Esophagus squamous epithelium (tissue), 5 donors: Measurements from ENCODE around the gene UBASH3A. TPM values are rescaled to one million over a fixed set of nuclear protein-coding genes. Genes with fewer than 3 reads are reported as not detected.

Experiments
- DNase-seq: peaks from one replicate; lab custom pipeline; 2025; lab: John Stamatoyannopoulos, UW
- H3K27ac ChIP-seq, 4 donors: fragments of 200-600 bp; sonication (generic); one replicate each; pipeline ENCODE4 v1.5.1; 2016 to 2019; ENCODE audit warnings: mild to moderate bottlenecking in 1 of 4
- H3K27me3 ChIP-seq, 4 donors: fragments of 200-600 bp; sonication (generic); 1 replicate in 3 of 4; 2 replicates in 1 of 4; pipeline versions ENCODE4 v1.5.1 to v1.6.0; 2017 to 2021; ENCODE audit warnings: antibody characterized with exemption in 1 of 4
- H3K36me3 ChIP-seq, 3 donors: fragments of 200-600 bp; sonication (generic); one replicate each; pipeline ENCODE4 v1.5.1; 2016 to 2019
- H3K4me1 ChIP-seq, 3 donors: fragments of 200-600 bp; sonication (generic); one replicate each; pipeline ENCODE4 v1.5.1; 2017 to 2019
- H3K4me3 ChIP-seq, 4 donors: fragments of 200-600 bp; sonication (generic); 1 replicate in 3 of 4; 2 replicates in 1 of 4; pipeline ENCODE4 v1.5.1; 2016 to 2019; ENCODE audit warnings: mild to moderate bottlenecking in 2 of 4, moderate library complexity in 1 of 4
- H3K9me3 ChIP-seq, 3 donors: fragments of 200-600 bp; sonication (generic); one replicate each; pipeline ENCODE4 v1.5.1; 2016 to 2019
- POLR2A ChIP-seq, 4 donors: fragments of 450-650 bp; IDR thresholded peaks; one replicate each; pipeline ENCODE4 v1.6.1; 2017; ENCODE audit warnings: antibody characterized with exemption in 4 of 4, mild to moderate bottlenecking in 4 of 4, moderate library complexity in 3 of 4
- WGBS, 2 donors: methylation state at CpG; one replicate each; pipeline ENCODE4 v1.1.5; 2018; 5-methylcytosine and 5-hydroxymethylcytosine counted together
- intact Hi-C: fragments of 100-400 bp; cut with DNase I; formaldehyde crosslinking; loops from one replicate; pipeline ENCODE4 v1.15.0; 2022
- total RNA-seq, 4 donors: library from RNA; depleted of rRNA; stranded (reverse); fragments of >200 nt; gene quantifications; one replicate each; pipeline ENCODE4 v1.1.0, GENCODE V29; 2016
- TF ChIP-seq, protein P1 (sequence below), 6 experiments: fragments of 450-650 bp in 4 of 6; fragments of 200-600 bp in 2 of 6; sonication (generic) in 2 of 6; IDR thresholded peaks; one replicate each; pipeline ENCODE4 v1.5.1; 2016 to 2019; ENCODE audit warnings: antibody characterized with exemption in 6 of 6, mild to moderate bottlenecking in 4 of 6, moderate library complexity in 4 of 6
- donor health status: DM: yes; HTN: yes; CAD: no.

The UBASH3A gene
- total RNA-seq, 4 donors from 2014 or later, result 0.57 to 1.9 (median 0.73) TPM

DNA sequence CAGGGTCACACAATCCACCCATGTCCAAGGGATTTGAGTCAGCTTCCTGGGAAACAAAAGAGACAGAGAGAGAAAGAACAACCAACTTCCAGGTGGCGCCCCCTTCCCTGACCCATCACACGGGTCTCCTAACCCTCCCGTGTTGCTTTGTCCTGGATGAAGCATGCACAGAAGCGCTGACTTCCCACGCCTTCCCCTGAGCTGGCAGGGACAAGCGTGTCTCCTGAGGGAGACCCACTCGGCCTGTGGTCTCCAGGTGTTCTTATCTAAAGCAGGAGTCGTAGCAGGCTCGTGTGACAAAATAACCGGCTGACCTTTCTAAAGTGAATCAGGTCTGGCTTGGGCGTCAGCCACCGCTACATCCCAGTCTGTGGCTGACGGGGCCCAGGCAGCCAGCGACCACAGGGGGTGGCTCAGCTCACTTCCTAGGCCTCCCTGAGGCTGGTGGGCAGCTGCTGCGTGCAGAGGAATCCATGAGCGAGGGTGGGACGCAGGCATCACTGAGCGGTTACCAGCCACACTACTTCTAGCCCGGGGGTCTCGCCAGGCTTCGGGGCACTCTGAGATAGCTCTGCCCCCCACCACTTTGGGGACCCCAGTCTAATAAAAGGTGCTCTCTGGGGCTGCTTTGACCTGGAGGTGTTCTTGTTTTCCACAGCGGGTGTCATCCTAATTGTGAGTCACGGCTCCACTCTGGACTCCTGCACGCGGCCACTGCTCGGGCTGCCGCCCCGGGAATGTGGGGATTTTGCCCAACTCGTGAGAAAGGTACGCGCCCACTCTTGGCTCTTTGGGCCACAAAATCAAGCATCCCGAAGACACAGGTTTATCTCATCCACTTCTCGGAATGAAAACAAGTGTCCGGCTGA lies 40.4 kb downstream of the UBASH3A start:
- DNase-seq, result no peak
- no peak overlapping the region for H3K27ac ChIP-seq

GRCh38 chr21:42444745-42445059 lies 41.0 kb downstream of the UBASH3A start:
- no peaks in the 10 kb centered on the region for H3K9me3 ChIP-seq
- H3K4me1 ChIP-seq, result peaks cover 0 to 2% (median 0%) of the 10 kb centered on the region in 3 donors
- H3K27ac ChIP-seq, result no peak overlapping the region
- WGBS, 2 donors, result 63 to 89% methylated on average over 5 to 7 of the region's 10 CpGs
- H3K36me3 ChIP-seq, result no peaks in the 10 kb centered on the region
- intact Hi-C loops, result loop anchor here (10.0 kb wide), 1 partner anchor 290 kb away; no protein-coding TSS in a partner anchor
- H3K27me3 ChIP-seq, result peaks cover 0 to 16% (median 0%) of the 10 kb centered on the region in 4 donors
- H3K4me3 ChIP-seq, result no peak overlapping the region
- no peak for DNase-seq
- no peak for TF ChIP-seq POLR2A (IDR thresholded peaks at IDR 0.05)
- TF ChIP-seq, protein P1, sequence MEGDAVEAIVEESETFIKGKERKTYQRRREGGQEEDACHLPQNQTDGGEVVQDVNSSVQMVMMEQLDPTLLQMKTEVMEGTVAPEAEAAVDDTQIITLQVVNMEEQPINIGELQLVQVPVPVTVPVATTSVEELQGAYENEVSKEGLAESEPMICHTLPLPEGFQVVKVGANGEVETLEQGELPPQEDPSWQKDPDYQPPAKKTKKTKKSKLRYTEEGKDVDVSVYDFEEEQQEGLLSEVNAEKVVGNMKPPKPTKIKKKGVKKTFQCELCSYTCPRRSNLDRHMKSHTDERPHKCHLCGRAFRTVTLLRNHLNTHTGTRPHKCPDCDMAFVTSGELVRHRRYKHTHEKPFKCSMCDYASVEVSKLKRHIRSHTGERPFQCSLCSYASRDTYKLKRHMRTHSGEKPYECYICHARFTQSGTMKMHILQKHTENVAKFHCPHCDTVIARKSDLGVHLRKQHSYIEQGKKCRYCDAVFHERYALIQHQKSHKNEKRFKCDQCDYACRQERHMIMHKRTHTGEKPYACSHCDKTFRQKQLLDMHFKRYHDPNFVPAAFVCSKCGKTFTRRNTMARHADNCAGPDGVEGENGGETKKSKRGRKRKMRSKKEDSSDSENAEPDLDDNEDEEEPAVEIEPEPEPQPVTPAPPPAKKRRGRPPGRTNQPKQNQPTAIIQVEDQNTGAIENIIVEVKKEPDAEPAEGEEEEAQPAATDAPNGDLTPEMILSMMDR (IDR thresholded peaks at IDR 0.05), result no peak

More for the DNA sequence above, 40.4 kb downstream of the UBASH3A start:
- TF ChIP-seq, protein P1 (IDR thresholded peaks at IDR 0.05), result no peak
- TF ChIP-seq POLR2A (IDR thresholded peaks at IDR 0.05), result no peak
- Histone ChIP-seq H3K4me3 (no peak overlapping the region), H3K9me3 (no peaks in the 10 kb centered on the region), H3K36me3 (no peaks in the 10 kb centered on the region), H3K27me3 (peaks cover 0 to 19% (median 0%) of the 10 kb centered on the region in 4 donors), H3K4me1 (no peaks in the 10 kb centered on the region)
- intact Hi-C loops, result loop anchor here (10.0 kb wide), 1 partner anchor 289 kb away; no protein-coding TSS in a partner anchor
- WGBS, 2 donors, result 69 to 71% methylated on average over 6 to 11 of the region's 34 CpGs

GRCh38 chr21:42445311-42445710 lies 41.6 kb downstream of the UBASH3A start:
- no peak overlapping the region for H3K4me3 ChIP-seq
- H3K9me3 ChIP-seq, result no peaks in the 10 kb centered on the region
- no peak for DNase-seq
- no peak overlapping the region for H3K27ac ChIP-seq
- H3K4me1 ChIP-seq, result peaks cover 0 to 8% (median 3%) of the 10 kb centered on the region in 3 donors
- H3K36me3 ChIP-seq, result no peaks in the 10 kb centered on the region
- peaks cover 0 to 16% (median 0%) of the 10 kb centered on the region in 4 donors for H3K27me3 ChIP-seq
- 90% methylated on average over 2 to 3 of the region's 7 CpGs for WGBS, 2 donors
- intact Hi-C loops, result loop anchor here (10.0 kb wide), 1 partner anchor 291 kb away; no protein-coding TSS in a partner anchor
- no peak for TF ChIP-seq POLR2A (IDR thresholded peaks at IDR 0.05)
- TF ChIP-seq, protein P1 (IDR thresholded peaks at IDR 0.05), result no peak

- H3K36me3 ChIP-seq, result no peaks in the 10 kb centered on the region
- no peak overlapping the region for H3K27ac ChIP-seq
- H3K4me3 ChIP-seq, result no peak overlapping the region
- H3K27me3 ChIP-seq, result peaks cover 0 to 16% (median 0%) of the 10 kb centered on the region in 4 donors
- no peaks in the 10 kb centered on the region for H3K9me3 ChIP-seq
- H3K4me1 ChIP-seq, result peaks cover 0 to 11% (median 4%) of the 10 kb centered on the region in 3 donors
- DNase-seq, result no peak
- intact Hi-C loops, result loop anchor here (10.0 kb wide), 1 partner anchor 292 kb away; no protein-coding TSS in a partner anchor
- TF ChIP-seq, protein P1 (IDR thresholded peaks at IDR 0.05), result no peak
- TF ChIP-seq POLR2A (IDR thresholded peaks at IDR 0.05), result no peak
- 96% methylated on average over 4 of the region's 4 CpGs for WGBS, 2 donors
Observed at GRCh38 chr21:42446531-42446930, 42.8 kb downstream of the UBASH3A start.

DNA sequence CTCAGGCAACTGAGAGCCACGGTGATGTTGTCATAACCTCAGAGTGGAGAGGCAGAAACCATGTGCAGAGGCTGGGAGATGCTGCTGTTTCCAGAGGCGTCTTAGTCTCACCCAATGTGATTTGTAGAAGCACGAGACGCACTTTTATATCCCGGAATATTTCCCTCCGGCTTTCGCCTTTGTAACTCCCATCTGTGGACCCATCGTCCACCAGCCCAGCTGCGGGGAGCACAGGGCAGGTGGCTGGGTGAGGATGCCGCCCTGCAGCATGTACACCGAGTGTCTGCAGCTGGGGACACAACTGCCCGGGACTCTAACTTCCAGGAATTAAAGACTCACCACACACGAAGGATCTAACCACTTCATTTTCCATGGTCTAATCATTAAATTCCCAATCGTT lies 43.5 kb downstream of the UBASH3A start:
- no peak overlapping the region for H3K4me3 ChIP-seq
- TF ChIP-seq POLR2A (IDR thresholded peaks at IDR 0.05), result no peak
- TF ChIP-seq, protein P1 (IDR thresholded peaks at IDR 0.05), result no peak
- peaks cover 0 to 16% (median 0%) of the 10 kb centered on the region in 4 donors for H3K27me3 ChIP-seq
- peaks cover 0 to 11% (median 4%) of the 10 kb centered on the region in 3 donors for H3K4me1 ChIP-seq
- no peak overlapping the region for H3K27ac ChIP-seq
- no peaks in the 10 kb centered on the region for H3K36me3 ChIP-seq
- H3K9me3 ChIP-seq, result no peaks in the 10 kb centered on the region
- no peak for DNase-seq
- intact Hi-C loops, result loop anchor here (10.0 kb wide), 1 partner anchor 292 kb away; no protein-coding TSS in a partner anchor
- 81 to 86% methylated on average over 14 of the region's 14 CpGs for WGBS, 2 donors
